Amniotic epithelial cell (primary cell): ENCODE measurements around the gene FAM200C.

Experiments used
- DNase-seq: peaks from one replicate; pipeline ENCODE4 v3.0.0-alpha.2; 2010; ENCODE audit warnings: low read depth

FAM200C gene

DNA sequence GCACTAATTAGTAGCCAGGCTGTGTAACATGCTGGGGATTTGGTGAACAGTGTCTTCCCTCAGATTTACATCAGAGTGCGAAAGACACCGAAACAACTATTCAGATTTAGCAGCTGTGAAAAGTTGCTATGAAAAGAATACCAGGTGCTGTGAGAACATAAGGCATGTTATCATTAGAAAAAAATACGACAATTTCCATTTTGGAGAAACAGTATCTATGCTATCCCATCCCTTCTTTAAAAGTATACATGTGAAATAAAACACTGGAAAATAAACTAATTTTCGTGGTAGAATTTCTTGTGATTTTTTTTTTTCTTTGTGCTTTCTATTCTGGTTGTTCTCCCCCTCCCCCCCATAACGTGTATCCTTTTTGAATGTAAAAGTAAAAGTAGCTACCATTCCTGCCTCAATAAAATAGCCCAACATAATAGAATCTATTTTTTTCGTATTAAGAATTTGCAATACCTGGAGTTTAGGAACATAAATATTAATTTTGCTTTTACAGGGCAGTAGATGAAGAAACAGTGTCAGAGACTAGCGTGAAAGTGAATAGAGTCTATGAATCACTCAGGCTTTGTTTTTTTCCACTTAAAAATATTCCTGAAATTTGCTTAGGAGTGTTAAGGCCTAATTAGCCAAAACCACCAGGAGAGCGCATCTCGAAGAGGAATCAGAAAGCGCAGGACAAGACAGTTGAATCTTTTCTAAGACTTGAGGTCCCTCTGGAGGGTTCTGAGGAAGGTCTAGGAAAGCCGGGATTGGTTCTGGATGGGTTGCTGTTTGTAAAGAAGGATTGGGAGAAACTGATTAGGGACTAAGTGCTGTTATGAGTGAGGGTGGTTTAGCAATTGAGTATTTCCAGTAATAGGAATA lies 19.8 kb upstream of the FAM200C start:
- no peak for DNase-seq

DNA sequence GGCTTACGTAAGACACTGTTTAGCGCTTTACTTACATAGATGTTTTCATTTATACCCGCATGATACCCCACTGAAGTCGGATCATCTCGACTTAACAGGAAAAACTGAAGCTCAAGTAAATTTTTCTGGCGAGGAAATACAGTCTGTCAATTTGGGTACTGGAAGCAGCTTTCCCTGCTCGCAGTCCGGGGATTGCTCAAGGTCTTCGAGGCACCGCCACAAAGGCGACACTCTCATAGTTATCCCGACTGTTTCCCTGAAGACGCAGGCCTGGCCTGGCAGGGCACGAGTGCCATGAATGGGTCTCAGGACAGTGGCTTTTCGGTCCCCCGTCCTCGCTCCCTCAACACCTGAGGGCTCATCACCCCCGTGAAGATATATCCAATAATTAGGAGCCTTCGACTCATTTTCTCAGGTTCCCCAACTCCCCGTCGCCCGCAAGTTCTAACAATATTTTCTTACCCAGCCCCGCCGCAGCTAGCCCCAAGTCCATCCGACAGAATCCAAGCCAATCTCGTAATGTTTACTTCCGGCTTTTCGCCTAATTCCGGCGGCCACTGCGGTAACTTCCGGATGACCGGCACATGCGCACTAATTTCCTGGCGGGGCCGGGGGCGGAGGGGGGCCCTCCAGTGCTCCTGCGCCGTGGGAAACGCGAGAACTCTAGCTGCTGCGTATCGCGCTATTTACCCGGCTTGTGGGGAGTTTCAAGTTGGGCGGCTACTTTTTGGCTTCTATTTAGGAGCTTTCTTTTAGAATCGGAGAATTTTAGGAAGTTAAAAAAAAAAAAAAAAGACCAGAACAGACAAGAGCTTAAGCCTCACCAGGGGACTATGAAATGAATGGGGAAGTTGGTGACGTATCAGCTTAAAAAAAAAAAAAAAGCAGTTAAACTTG lies 19.0 kb upstream of the FAM200C start, which contains the start of gene SLU7:
SLU7 (minus strand) TSS at position 521 of the 897 bp plus-strand sequence. CDS start 3,787 bp downstream, outside the sequence.
- DNase-seq, result peak; percentile 93

DNA sequence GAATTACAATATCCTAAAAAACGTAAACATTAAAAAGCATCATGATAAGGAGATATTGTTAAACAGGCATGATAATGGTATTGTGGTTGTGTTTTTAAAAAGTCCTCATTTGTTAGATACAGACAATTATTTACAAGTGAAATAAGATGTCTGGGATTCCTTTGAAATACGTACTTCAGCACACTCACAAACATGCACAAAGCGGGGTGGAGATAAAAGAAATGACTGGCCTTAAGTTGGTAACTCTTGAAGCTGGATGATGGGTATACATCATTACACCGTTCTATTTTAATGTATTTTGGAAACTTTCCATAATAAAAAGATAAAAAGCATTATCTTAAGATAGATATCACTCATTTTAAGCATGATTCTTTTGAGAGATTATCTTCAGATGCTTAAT lies 1.0 kb downstream of the FAM200C start:
- peak; percentile 69 for DNase-seq

DNA sequence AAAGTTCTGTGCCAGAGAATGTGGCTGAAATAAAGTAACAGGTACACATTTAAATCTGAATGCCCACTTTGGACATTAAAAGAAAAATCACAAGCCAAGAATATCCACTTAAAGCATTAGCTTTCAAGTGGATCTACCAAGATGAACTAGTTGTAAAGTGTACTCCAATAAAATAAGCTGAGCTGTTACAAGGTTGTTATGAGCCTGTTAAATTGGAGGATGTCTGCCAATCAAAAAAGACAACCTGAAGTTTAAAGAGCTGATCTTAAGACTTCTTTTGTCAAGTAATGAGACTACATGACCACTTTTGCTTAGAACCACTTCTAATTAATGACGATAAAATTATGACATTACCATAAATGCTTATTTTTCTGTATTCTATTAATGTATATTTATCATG lies 2.4 kb downstream of the FAM200C start:
- no peak for DNase-seq

DNA sequence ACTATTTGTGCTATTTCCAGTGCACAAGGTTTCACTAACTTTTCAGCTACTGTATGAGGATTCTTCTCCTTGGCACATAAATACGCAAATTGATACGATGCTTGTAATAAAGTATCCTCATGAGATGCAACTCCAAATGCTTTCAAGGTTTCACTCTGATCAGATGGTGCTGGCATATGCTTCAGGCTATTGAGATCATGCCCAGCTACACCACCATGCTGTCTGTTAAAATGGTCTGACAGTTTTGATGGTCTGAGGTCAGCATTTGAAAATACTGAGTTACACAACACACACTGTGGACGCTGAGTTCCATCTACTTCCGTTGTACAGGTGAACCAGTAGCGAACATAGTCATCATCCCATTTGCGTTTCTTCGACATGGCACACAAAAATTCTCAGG lies 4.7 kb downstream of the FAM200C start:
- no peak for DNase-seq

DNA sequence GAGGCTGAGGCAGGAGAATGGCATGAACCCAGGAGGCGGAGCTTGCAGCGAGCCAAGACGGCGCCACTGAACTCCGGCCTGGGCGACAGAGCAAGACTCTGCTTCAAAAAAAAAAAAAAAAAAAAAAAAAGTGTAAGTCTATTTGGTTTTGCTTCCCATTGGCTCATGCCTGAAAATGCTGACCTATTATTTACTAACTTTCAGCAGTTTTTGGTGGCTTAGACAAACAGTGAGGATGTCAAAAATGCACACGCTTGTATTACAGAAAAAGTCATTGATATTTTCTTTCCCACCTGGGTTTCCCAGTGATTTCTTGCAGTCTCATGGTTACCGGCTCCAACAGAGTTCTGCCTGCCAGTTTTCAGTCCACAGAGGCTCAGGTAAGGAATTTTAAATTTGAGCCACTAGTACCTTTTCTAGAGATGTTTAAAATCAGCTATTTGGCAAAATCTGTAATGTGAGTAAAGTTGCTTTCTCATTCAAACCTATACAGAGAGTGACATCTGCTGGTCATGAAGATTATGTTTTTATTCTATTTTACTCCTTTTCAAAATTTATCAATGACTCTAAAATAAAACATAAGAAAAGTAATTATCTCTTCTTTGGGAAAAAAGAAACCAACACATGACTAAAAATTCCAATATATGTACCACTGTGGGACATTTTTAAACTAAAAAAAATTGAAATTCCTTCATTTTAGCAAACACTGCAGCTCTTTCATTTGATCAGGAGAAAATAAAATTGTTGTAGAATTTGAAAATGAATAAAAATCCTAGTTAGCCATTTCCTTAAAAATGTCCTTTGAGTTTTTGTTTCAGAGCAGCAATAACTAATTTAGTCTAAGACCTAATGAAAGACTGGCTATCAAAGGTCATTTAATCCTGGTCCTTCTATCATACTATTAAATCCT lies 8.8 kb downstream of the FAM200C start:
- no peak for DNase-seq

DNA sequence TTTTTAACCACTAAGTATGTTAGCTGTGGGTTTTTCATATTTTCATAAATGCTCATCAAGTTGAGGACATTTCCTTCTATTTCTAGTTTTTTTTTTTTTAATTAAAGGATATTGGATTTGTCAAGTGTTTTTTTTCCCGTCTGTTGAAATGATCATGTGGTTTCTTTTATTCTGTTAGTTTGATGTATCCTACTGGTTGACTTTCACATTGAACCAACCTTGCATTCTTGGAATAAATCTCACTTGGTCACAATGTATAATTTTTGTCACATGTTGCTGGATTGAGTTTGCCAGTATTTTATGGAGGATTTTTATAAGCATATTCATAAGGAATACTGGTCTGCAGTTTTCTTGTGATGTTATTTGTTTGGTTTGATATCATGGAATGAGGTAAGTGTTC lies 12.4 kb downstream of the FAM200C start:
- DNase-seq, result no peak

DNA sequence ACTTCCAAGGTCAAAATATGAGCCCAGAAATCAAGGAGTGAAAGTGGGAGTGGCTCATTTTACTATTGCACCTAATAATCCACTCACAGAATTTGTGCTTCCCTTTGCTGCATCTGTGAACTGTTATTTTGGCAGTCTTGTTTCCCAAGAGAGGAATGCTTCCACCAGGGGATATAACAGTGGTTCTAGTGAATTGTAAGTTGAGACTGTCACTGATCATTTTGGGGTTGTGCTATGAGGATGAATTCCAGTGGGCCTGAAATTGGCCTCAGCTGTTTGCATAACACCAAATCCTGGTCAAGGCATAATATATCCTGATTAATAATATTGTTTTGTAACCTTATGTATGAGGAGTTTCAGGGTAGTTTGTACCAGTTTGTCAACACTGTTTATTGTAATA lies 14.4 kb downstream of the FAM200C start:
- no peak for DNase-seq

DNA sequence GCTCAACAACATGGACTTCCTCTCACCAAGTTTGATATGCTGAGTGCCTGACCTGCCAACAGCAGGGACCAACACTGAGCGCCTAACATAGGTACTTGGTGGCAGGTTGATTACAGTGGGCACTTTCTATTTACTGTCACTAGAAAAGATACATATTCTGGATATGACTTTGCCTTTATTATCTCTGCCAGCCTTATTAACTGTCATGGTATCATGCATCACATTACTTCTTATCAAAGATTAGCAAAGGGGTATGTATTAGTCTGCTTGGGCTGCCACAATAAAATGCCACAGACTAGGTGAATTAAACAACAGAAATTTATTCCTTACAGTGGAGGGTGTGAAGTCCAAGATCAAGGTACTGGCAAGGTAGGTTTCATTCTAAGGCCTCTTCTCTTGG lies 15.2 kb downstream of the FAM200C start:
- DNase-seq, result no peak

DNA sequence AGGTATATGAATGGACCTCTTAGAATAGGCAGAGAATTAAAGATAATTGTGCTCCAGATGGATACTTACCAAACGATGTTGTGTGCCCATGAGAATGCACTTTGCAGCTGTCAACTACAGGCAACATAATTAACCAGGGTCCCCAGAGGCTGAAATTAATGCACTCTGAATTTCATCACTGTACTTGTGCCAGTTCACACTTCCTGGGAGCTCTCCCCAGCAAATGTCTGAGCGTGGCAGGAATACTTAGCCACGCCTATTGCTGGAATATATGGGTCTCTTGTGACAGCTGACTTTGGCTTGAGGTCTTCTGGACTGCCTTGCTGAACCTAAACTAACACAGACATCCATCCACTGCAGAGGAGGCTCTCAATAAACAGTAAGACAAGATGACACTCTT lies 17.5 kb downstream of the FAM200C start:
- DNase-seq, result no peak

DNA sequence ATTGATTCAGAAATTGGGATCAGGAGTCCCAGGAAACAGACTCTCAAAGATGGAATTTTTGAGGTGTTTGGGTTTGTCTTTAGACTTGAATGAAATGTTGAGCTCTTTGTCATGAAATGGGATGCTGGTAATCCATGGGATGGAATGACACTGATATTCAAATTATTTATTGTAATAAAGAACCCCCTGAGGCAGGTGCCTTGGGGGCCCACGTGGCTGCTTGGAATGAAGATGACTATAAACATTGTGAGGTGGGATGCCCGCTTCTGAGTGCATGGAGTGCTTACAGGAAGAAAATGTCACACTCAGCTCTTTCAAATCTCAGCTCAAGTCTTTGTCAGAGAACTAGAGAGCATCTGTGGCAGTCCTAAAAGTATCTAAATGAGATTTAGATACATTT lies 19.8 kb downstream of the FAM200C start:
- DNase-seq, result no peak

DNA sequence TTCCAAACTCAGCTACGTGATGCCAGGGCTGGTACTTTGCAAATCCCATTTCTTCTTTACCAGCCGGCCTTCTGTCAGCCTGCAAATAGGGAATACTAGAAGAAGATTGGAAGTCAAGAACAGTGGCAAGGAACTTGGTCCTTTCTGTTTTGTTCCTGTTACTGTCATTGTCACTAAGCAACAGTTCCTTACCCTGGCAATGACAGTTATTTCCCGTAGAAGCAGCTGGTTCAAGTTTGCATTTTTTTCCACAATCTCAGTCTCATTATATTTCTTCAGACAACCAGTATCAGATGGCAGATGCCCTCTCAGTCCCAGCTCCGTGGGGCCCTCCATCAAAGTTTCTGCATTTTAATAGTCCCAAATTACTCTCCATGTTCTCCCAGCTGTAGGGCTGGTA lies 20.3 kb downstream of the FAM200C start:
- no peak for DNase-seq

DNA sequence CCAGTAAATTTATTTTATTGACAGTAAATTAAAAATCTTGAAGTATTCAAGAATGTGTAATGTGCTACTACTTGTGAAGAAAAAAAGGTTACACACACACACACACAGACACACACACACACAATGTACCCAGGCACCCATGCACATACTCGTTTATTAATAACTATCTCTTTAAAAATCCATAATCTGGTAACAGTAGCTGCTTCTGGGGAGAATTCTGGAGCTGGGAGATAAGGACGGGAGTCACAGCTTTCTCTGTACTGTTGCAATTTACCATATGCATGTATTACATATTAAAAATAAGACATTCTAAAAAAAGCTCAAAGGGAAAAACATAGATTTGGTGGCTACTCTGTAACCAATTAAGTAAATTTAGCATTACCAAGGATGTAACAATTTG lies 21.5 kb downstream of the FAM200C start:
- DNase-seq, result no peak

DNA sequence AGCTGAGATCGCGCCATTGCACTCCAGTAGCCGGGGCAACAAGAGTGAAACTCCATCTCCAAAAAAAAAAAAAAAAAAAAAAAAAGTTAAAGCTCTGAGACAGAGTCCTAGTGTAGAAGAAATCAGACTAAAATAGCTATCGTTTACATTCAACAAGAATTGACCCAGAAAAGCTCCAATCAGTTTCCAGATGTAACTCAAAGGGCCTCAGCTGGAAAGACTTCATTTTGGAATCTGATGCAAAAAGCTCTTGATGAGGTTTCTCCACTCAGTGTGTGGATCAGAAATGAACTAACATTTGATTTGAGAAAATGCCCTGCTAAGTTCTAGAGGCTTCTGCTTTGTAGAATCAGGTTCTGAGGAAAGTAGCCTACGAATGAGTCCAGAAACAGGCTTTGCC lies 22.2 kb downstream of the FAM200C start:
- no peak for DNase-seq

DNA sequence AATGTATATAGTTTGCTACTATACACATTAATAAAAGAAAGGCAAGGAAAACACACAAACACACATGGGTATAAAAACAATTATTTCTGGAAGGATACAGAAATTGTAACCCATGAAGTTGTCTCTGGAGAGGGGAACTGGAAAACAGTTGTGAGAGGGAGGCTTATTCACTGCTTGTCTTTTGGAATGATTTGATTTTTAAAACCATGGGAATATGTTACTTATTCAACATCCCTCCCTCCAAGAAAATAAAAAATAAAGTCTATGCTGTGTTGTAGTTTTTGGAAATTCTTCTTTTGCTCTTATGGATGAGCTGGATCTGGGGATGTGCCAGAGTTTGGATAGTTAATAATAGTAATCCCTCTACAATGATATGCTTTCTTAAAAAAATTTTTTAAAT lies 23.4 kb downstream of the FAM200C start:
- no peak for DNase-seq

DNA sequence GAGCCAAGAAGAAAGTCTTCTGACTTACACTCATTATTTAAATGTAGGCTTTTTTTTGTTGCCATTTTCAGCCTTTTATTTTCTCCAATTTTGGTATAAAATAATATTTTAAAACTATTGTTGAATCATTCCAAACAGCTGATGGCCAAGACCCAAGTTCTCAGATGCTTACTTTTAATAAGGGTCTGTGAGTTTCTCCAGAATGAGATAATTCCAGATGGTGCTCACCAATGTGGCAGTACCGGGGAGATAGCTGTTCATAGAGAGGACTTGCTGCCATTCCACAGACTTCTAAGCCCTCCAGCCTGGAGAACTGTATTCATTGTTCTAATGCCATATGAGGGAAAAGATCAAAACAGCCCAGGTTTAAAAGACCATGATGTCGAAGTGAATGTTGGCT lies 24.2 kb downstream of the FAM200C start:
- no peak for DNase-seq

DNA sequence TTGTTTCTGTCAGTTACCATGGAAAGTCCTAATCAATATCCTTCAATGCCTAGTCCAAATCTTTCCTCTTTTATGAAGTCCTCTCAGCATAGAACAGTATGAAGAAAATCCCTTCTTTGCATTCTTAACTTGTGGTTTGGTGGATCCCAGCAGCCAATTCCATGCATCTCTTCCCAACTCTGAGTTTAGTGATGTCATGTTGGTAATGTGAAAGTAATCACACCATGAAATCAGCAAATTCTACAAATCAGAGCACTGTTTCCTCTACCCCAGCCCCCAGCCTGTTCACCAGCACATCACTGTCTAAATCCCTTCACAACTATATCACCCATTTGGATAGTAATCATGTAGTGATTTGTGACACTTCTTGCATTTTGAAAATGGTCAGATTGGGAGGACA lies 24.7 kb downstream of the FAM200C start:
- DNase-seq, result no peak

DNA sequence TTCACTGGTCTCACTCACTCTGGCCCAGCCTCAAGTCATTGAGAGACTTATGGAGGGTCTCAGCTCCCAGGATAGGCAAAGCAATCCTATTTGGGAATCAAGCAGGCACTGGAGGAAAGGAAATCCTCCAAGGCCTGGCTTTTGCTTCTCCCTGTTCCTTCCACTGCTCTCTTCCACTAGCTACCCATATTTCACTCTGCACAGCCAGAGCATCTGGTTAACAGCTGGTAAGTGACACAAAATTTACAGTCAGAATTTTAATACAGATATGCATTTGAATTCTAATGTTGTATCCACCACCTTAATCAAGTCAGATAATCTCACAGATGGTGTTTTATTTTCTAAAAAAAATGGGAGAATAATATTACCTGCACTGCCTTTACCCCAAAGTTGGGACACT lies 28.6 kb downstream of the FAM200C start:
- DNase-seq, result no peak

DNA sequence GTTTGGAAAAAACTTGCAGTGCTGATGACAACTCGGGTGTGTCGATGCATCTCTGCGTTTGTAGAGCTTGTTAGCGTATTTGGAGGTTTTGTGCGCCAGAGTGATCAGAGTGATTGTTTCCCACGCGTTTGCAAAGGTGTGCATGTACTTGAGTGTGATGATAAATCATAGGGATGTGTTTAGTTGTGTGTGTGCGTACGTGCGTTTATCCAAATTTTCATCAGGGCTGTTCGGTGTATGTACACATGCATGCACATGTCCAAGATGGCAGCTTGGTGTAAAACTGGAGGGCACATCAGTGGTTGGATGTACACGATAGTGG lies 29.2 kb downstream of the FAM200C start:
- no peak for DNase-seq

DNA sequence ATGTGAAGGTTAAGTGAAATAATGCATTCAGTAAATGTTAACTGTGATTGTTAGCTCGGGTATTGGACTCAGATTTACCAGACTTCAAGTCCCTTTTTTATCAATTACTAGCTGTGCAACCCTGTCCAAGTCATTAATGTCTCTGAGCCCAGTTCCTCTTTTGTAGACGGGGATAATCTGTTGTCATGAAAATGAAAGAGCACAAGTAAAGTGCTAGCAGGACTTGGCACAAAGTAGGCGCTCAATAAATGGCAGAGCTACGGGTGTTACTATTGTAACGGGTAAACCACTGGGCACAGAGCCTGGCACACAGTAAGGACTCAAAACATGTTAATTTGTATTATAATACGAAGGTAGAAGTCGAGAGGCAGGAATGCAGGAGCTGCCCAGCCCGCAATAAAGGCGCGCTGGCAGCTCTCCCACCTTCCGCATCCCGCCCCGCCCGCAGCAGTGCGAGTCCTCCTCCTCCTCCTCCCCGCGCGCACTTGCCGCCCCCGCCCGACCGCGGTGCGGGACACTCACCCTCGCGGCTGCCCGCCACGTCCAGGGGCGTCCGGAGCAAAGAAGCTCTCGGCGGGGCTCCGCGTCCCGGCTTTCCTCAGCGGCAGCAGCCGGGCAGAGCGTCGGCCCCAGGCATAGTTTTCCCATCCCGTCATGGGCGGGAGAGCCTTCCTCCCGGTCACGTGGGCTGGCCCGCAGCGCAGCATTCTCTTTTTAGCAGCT lies 29.7 kb downstream of the FAM200C start, which contains the start of gene C1QTNF2:
C1QTNF2 (minus strand) TSS at position 637 of the 723 bp plus-strand sequence. CDS start 15,615 bp downstream, outside the sequence.
- peak; percentile 54 for DNase-seq

DNA sequence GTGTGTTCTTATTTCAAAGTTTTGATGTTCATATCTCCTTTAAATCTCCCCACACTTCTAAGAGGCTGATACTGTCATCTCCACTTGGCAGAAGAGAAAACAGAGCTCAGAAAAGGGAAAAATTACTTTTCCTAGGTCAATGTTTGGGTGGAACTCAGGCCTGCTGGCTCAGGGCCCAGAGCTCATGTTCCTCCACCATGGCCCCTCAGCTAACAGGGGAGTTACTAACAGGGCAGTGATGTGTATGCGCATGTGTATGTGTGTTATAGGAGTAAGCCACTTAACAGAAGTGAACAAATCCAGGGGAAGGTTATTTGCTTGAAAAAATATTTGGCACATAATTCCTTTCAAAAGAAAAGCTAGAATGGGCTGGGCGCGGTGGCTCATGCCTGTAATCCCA lies 32.0 kb downstream of the FAM200C start:
- DNase-seq, result no peak
